ENCODE data around the gene RAB10. TPM values are rescaled to one million over a fixed set of nuclear protein-coding genes. Genes with fewer than 3 reads are reported as not detected.

Gene RAB10
- total and polyA plus RNA-seq, 9 of the 15 experiments (the other 6 are each of a cell fraction or from before 2014, with no cell fraction given): 25.1 to 214 (median 157) TPM

DNA sequence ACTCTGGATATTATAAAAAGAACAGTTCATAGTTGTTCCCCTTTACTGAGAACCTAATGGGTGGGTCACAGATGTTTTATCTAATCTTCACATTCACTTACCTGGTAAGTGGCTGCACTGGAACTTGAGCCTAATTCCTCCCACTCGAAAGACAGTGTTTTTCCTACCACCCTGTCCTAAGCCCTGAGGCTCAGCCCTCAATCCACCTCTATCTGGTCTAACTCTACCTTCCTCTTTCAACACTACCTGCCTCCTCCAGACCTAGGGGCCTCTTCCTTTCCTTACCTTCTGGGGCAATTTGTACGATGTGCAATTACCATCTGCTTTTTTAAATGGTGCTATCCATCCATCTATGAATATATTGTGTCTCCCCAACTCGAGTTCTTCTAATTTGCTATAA is 41.9 kb upstream of the RAB10 start (continued):
- TF ChIP-seq HEY1 (CRISPR knock-in tag; IDR thresholded peaks at IDR 0.05; ENCODE audit: borderline replicate concordance): no peak
- TF ChIP-seq, protein P1, sequence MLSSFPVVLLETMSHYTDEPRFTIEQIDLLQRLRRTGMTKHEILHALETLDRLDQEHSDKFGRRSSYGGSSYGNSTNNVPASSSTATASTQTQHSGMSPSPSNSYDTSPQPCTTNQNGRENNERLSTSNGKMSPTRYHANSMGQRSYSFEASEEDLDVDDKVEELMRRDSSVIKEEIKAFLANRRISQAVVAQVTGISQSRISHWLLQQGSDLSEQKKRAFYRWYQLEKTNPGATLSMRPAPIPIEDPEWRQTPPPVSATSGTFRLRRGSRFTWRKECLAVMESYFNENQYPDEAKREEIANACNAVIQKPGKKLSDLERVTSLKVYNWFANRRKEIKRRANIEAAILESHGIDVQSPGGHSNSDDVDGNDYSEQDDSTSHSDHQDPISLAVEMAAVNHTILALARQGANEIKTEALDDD (IDR thresholded peaks at IDR 0.05): 0 out of 2 replicates have a peak, but pooled peaks have one; percentile 27
- TF ChIP-seq, protein P2, sequence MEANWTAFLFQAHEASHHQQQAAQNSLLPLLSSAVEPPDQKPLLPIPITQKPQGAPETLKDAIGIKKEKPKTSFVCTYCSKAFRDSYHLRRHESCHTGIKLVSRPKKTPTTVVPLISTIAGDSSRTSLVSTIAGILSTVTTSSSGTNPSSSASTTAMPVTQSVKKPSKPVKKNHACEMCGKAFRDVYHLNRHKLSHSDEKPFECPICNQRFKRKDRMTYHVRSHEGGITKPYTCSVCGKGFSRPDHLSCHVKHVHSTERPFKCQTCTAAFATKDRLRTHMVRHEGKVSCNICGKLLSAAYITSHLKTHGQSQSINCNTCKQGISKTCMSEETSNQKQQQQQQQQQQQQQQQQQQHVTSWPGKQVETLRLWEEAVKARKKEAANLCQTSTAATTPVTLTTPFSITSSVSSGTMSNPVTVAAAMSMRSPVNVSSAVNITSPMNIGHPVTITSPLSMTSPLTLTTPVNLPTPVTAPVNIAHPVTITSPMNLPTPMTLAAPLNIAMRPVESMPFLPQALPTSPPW (CRISPR knock-in tag; IDR thresholded peaks at IDR 0.05): 0 out of 2 replicates have a peak, but pooled peaks have one; percentile 13

DNA sequence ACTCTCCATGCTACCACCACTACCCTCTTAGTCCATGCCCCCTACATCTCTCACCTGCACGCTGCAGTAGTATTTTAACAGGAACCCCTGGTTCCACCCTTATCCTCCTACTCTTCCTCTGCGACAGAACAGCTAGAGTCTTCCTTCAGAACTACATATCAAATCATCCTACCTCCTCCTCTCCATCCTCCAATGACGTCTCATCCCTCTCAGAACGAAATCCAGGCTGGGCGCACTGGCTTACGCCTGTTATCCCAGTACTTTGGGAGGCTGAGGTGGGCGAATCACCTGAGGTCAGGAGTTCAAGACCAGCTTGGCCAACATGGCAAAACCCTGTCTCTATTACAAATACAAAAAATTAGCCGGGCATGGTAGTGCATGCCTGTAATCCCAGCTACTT is 41.3 kb upstream of the RAB10 start:
- no peaks in the 10 kb centered on the region for H4K20me1 ChIP-seq (replicated peaks; ENCODE audit: control insufficient read depth, insufficient read depth, low read length)
- H3K4me2 ChIP-seq (ENCODE audit: insufficient read depth, low read length): no peak overlapping the region
- CTCF ChIA-PET (ENCODE audit: low intra/inter-chr PET ratio): interaction anchor here (1.7 to 3.3 kb wide), 2 partner anchors 41 to 152 kb away, joined by 7 to 44 read pairs; no protein-coding TSS in a partner anchor
- no TSS peak for BruUV-seq (replicated peaks)
- H3K36me3 ChIP-seq (ENCODE audit: control insufficient read depth, insufficient read depth, low read length): no peaks in the 10 kb centered on the region
- no peak overlapping the region for H2AFZ ChIP-seq (ENCODE audit: low read depth, low read length)
- DNase-seq (ENCODE audit: extremely low read depth in 1 of 4, low spot score in 3 of 4): no peak
- WGBS (ENCODE audit: insufficient coverage, low coverage, missing lambda C conversion rate): 62% methylated on average over 8 of the region's 8 CpGs
- no peaks in the 10 kb centered on the region for H3K27me3 ChIP-seq (ENCODE audit: control insufficient read depth in 2 of 2, insufficient read depth in 2 of 2, low read length in 2 of 2)
- POLR2A ChIA-PET: interaction anchor here (0.6 kb wide), 1 partner anchor 644 kb away, joined by 3 read pairs; no protein-coding TSS in a partner anchor
- no peak overlapping the region for H3K9ac ChIP-seq (ENCODE audit: insufficient read depth in 1 of 2, low read depth in 2 of 2, low read length in 2 of 2)
- no peak overlapping the region for H3K4me3 ChIP-seq
- ATAC-seq: no peak
- FAIRE-seq: peak; percentile 6
- intact Hi-C loops (cut with micrococcal nuclease) (loop anchor here (5.0 kb wide), 2 partner anchors 40 to 65 kb away; partner anchors contain the start of gene RAB10), in situ Hi-C loops (cut with MboI) (loop anchor here (5.0 kb wide), 1 partner anchor 155 kb away; no protein-coding TSS in a partner anchor)
- H3K27ac ChIP-seq (ENCODE audit: extremely low read depth, low read depth, low read length): no peak overlapping the region
- H3K79me2 ChIP-seq (ENCODE audit: control insufficient read depth, insufficient read depth, low read length): no peaks in the 10 kb centered on the region
- no peaks in the 10 kb centered on the region for H3K9me3 ChIP-seq (replicated peaks; ENCODE audit: control insufficient read depth, insufficient read depth, low read depth, low read length)
- no peaks in the 10 kb centered on the region for H3K9me1 ChIP-seq (ENCODE audit: control insufficient read depth, insufficient read depth, low read length)
- peaks cover 0 to 8% of the 10 kb centered on the region in 2 experiments; a peak in 4 of 5 replicates for H3K4me1 ChIP-seq (replicated peaks in 1 of 2; ENCODE audit: control insufficient read depth in 2 of 2, insufficient read depth in 2 of 2, low read length in 2 of 2)
- no peak for TF ChIP-seq TRIM28 (IDR thresholded peaks at IDR 0.05)
- TF ChIP-seq ZNF696 (CRISPR knock-in tag; conservative IDR thresholded peaks at IDR 0.05): no peak
- TF ChIP-seq, protein P3, sequence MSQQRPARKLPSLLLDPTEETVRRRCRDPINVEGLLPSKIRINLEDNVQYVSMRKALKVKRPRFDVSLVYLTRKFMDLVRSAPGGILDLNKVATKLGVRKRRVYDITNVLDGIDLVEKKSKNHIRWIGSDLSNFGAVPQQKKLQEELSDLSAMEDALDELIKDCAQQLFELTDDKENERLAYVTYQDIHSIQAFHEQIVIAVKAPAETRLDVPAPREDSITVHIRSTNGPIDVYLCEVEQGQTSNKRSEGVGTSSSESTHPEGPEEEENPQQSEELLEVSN (IDR thresholded peaks at IDR 0.05; ENCODE audit: borderline replicate concordance in 1 of 2, extremely low read depth in 1 of 2, insufficient read depth in 1 of 2, insufficient read length in 1 of 2, low read depth in 1 of 2, low read length in 1 of 2, poor library complexity in 1 of 2, severe bottlenecking in 1 of 2): no peak
- no peak for TF ChIP-seq ZC3H4 (CRISPR knock-in tag; IDR thresholded peaks at IDR 0.05; ENCODE audit: borderline replicate concordance)
- TF ChIP-seq CBFB (CRISPR knock-in tag; IDR thresholded peaks at IDR 0.05): no peak
- TF ChIP-seq ZBTB7A (IDR thresholded peaks at IDR 0.05; ENCODE audit: borderline replicate concordance, control insufficient read depth, low read depth, low read length): no peak
- no peak for TF ChIP-seq RAD51 (IDR thresholded peaks at IDR 0.05; ENCODE audit: borderline replicate concordance, low read depth)
- TF ChIP-seq, protein P4, sequence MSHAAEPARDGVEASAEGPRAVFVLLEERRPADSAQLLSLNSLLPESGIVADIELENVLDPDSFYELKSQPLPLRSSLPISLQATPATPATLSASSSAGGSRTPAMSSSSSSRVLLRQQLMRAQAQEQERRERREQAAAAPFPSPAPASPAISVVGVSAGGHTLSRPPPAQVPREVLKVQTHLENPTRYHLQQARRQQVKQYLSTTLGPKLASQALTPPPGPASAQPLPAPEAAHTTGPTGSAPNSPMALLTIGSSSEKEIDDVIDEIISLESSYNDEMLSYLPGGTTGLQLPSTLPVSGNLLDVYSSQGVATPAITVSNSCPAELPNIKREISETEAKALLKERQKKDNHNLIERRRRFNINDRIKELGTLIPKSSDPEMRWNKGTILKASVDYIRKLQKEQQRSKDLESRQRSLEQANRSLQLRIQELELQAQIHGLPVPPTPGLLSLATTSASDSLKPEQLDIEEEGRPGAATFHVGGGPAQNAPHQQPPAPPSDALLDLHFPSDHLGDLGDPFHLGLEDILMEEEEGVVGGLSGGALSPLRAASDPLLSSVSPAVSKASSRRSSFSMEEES (CRISPR knock-in tag; IDR thresholded peaks at IDR 0.05): no peak
- TF ChIP-seq ZNF766 (CRISPR knock-in tag; conservative IDR thresholded peaks at IDR 0.05): no peak
